Tongue (tissue), 3 donors: ENCODE results near the gene ARPC5L. TPM values are rescaled to one million over a fixed set of nuclear protein-coding genes. Genes with fewer than 3 reads are reported as not detected.

Experiments used
- DNase-seq: peaks from one replicate; pipeline ENCODE4 v3.0.0-alpha.2; 2015
- small RNA-seq: library from RNA; depleted of rRNA; stranded (forward); fragments of <200 nt; gene quantifications from one replicate; pipeline ENCODE3, GENCODE V24; 2014; ENCODE audit warnings: low replicate concordance
- total RNA-seq: library from RNA; depleted of rRNA; stranded (reverse); fragments of >200 nt; gene quantifications from one replicate; pipeline ENCODE4 v1.2.3, GENCODE V29; 2014

The ARPC5L gene
- total RNA-seq, 1 donor from 2014 or later: 16.1 TPM

DNA sequence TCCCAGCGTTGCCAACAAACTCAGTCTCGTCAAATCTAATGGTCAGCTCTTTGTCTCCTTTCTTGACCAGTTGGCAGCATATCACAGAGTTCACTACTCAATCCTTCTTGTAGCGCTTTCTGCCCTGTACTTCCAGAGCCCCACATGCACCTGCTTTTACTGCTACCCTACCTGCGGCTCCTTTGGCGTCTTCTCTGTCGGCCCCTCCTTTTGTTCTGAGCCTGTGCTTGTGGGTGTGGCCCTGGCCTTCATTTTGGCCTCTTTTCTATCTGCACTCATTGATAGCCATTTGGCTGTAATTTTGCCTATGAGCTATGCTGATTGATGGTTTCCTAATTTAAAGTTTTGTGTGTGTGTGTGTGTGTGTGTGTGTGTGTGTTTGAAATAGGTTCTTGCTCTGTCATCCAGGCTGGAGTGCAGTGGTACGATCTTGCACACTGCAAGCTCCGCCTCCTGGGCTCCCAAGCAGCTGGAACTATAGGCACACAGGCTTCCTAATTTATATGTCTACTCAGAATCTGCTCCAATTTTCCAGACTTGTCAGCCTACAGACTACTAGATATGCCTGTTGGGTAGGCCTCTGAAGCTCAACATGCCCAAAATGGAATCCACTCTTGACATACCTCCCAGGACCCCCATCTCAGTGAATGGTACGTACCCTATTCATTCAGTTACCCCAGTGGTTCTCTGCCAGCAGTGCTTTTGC lies 32.3 kb downstream of the ARPC5L start:
- DNase-seq: no peak

DNA sequence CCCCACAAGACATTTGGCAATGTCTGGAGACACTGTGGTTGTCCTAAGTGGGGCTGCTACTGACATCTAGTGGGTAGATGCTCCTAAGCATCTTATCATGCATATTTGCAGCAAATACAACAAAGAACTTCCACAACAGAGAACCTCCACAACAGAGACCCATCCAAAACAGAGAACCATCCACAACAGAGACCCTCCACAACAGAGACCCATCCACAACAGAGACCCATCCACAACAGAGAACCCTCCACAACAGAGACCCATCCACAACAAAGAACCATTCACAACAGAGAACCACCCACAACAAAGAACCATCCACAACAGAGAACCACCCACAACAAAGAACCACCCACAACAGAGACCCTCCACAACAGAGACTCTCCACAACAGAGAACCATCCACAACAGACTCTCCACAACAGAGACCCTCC lies 32.8 kb downstream of the ARPC5L start:
- peak; percentile 39 for DNase-seq

DNA sequence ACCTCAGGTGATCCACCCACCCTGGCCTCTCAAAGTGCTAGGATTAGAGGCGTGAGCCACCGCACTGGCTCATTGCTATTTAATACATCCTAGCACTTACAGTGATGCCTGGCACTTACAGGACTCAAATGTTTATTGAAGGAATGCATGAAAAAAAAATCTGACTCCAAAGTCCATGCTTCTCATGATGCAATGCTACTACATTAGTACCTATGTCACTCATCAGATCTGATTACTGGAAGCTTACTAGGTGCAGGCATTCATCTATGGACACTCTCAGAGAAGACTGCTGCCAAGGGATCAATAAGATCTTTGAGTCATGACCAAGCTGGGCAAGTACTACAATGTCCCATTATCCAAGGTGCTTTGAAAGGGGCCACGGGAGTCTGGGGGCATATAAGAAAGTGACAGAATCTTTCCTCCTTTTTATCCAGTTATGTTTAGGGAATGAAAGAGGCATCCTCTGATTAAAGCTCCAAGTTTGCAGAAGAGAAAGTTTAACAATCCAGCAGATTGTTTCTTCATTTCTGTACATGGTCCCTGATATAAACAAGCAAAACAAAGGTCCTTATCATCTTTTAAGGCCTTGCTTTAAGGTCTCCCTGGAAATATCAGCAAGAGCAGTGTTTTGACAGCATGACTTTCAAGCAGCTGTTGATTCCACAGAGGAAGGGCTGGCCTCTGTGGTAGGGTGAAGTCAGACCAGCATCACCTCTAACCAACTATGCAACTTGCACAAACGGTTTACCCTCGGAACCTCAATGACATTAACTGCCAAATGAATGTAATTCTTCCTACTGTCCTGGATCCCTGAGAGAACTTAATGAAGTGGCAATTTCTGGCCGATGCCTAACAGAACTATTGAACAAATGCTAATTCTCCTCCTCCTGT lies 35.9 kb downstream of the ARPC5L start:
- no peak for DNase-seq

DNA sequence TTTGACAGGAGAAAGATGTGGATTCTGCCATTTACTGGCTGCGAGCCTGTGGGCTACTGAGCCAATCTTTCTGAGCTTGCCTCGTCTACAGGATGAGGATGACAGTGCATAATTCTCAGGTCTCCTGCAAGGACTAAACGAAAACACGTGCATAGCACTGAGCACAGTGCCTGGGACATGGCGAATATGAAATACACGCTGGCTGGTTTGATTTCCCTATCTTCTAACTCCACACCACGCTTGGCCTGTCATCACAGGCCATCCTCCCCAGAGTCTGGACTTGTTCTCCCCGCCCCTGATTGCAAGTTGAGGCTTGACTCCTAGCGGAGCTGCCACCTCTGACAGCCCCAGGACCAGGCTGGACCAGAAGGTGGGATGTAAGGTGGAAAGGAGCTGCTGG lies 37.9 kb downstream of the ARPC5L start:
- DNase-seq: no peak

DNA sequence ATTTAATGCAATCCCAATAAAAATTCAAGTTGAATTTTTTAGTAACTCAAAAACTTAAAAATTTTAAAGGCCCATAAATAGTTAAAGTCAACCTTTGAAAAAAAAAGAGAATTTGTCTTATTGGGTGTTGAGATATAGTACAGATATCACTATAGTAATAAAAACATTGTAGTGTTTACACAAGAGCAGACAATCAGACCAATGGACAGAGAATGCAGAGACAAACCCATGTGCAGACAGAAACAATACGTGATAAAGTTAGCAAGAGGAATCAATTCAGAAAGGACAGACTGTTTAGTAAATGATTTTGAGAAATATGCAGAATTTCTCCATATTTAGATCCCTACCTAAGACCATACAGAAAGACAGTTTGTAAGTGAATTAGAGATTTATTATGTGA lies 45.0 kb downstream of the ARPC5L start:
- no peak for DNase-seq

DNA sequence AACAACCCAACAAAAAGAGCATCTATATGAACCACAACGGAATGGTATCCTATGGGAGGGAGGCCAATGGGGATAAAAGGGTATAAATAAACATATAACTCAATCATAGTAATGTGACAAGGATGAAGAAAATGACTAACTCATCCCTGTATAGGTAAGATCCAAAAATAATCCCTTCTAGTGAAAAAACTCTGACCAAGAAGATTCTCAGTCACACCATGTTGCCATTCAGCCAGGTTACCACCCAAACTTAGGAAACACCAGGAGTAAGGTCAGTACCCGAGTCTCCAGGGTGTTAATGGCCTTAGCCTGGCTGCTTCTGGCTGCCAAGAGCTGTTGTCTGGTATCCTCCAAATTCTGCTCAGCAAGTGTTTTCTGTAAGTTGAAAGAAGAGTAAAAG lies 46.2 kb downstream of the ARPC5L start:
- no peak for DNase-seq

DNA sequence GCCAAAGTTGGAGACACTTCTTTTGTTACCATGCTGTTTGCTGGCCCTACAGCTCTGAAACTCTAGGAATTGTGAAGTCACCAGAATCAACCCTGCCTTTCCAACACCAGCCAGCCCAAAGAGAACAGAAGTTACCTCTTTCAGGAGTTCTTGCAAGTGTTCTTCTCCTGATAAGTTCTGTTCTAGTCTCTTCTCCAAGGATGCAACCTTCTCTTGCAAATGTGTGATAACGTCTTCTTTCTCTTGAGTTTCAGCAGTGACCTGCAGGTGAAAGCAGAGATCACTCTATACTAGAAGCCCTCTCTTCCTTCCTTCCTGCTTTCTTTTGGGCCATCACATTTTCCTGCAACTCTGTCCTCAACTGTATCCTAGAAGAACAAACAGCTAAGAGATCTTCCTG lies 49.8 kb downstream of the ARPC5L start:
- no peak for DNase-seq

DNA sequence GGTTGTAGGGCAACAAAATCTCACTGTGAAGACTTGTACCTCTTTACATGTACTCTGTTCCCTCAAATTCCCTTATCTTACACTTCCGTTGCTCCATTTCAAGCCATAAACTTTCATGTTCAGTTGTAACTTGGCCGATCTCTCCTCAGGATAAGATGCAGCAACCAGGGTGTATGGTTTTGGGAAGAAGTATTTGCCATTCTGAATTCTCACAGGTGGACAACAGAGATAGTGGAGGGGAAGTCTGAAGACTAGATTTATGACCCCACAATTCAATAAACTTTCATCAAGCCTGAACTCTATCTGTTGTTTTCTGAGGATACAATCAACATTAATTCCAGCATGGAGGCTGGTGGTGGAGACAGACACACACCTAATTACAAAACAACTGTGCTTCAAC lies 51.4 kb downstream of the ARPC5L start:
- DNase-seq: no peak

DNA sequence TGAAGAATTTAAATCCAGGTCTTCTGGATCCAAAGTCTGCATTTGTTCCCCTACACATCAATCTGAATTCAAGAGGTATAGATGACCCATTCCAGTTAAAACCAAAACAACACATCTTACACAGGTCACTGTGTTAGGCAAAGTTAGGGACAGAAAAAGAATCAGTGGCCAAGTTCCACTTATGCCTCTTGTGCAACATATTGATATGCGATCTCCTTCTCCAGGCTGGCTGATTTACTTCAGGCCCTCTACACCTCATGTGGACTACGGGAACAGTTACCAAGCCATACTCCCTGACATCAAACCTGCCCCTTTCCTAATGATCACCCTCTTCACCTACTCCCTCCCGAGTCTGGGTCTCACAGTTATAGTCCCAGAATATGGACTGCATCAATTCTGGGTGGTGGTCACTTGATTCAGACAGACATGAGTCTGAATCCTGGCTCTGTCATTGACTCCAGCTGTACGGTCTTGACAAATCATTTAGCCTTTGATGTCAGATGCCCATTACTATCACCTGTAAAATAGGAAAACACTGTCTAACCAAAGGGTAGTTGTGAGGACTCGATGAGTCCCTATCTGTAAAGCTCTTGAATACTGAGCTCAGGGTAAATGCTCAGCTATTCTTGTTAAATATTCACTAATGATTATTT lies 52.9 kb downstream of the ARPC5L start:
- DNase-seq: no peak

DNA sequence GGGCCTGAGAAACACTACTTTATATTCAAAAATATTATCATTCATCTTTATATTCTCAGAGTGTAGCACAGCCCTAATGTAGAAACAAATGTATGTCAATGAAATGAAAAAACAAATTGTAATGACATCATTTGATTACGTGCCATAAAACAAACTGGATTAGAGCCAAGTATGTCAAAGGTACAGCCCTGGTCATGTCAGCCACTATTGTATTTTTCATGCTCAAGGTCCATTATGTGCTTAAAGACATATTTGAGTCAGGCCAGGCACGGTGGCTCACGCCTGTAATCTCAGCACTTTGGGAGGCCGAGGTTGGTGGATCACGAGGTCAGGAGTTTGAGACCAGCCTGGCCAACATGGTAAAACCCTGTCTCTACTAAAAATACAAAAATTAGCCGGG lies 58.5 kb downstream of the ARPC5L start:
- DNase-seq: peak; percentile 2

Small RNA genes lying within 50 kb of the gene (small RNA-seq; reads per million reads assigned to genes)
- gene RNU4-82P: not detected

Other genes starting within 250 kb of the ARPC5L start
- 1.0 TPM for gene NR6A1, start 90.8 kb upstream of the ARPC5L start, total RNA-seq
- gene OLFML2A, start 85.0 kb upstream of the ARPC5L start, total RNA-seq: 188 TPM
- not detected for gene WDR38, start 8.7 kb upstream of the ARPC5L start, total RNA-seq
- 1,333 TPM for gene RPL35, start 173 bp upstream of the ARPC5L start, total RNA-seq
- gene GOLGA1, start 79.0 kb downstream of the ARPC5L start, total RNA-seq: 12.0 TPM